Activated CD4-positive, alpha-beta T cell treated with anti-CD3 and anti-CD28 coated beads, Interleukin-2, Interleukin-6, amounts not matched to agents 100 ng/mL and 50 ng/mL, durations not matched to agents 16 hours and 8 hours (primary cell): ENCODE results near the gene TMEM117.
"Not testable (repeated sequence)": the region's sequence is repeated elsewhere in the genome, so short reads cannot be mapped to it uniquely, and the experiment has no call there.

Experiments used
- DNase-seq: peaks from one replicate; pipeline ENCODE4 v3.0.0-alpha.2; 2020

TMEM117 gene

GRCh38 chr12:43968736-43969135 is 132.9 kb downstream of the TMEM117 start:
- DNase-seq: no peak

- no peak for DNase-seq
These were observed 134.0 kb downstream of the TMEM117 start for GRCh38 chr12:43969882-43970281.

GRCh38 chr12:43973385-43973784 is 137.5 kb downstream of the TMEM117 start:
- no peak for DNase-seq

- no peak for DNase-seq
These were observed 138.1 kb downstream of the TMEM117 start for GRCh38 chr12:43973993-43974392.

- no peak for DNase-seq
These were observed 140.1 kb downstream of the TMEM117 start for GRCh38 chr12:43976027-43976426.

- DNase-seq: no peak
These were observed 142.7 kb downstream of the TMEM117 start for GRCh38 chr12:43978556-43978955.

GRCh38 chr12:43979450-43979849 is 143.6 kb downstream of the TMEM117 start:
- DNase-seq: no peak

GRCh38 chr12:43980627-43981191 is 144.8 kb downstream of the TMEM117 start:
- DNase-seq: no peak

- DNase-seq: no peak
These were observed 145.8 kb downstream of the TMEM117 start for GRCh38 chr12:43981726-43982125.

- DNase-seq: no peak
These were observed 146.7 kb downstream of the TMEM117 start for GRCh38 chr12:43982544-43982943.

GRCh38 chr12:43988838-43989560 is 153.1 kb downstream of the TMEM117 start:
- DNase-seq: peak; percentile 9

- no peak for DNase-seq
These were observed 157.0 kb downstream of the TMEM117 start for GRCh38 chr12:43992856-43993255.

- peak; percentile 55 for DNase-seq
These were observed 164.6 kb downstream of the TMEM117 start for GRCh38 chr12:44000309-44000952.

GRCh38 chr12:44002607-44003006 is 166.7 kb downstream of the TMEM117 start:
- DNase-seq: no peak

GRCh38 chr12:44003721-44004120 is 167.8 kb downstream of the TMEM117 start:
- DNase-seq: no peak

- DNase-seq: peak; percentile 55
These were observed 179.6 kb downstream of the TMEM117 start for GRCh38 chr12:44015333-44015941.

- no peak for DNase-seq
These were observed 181.3 kb downstream of the TMEM117 start for GRCh38 chr12:44017216-44017615.

GRCh38 chr12:44019118-44019517 is 183.2 kb downstream of the TMEM117 start:
- no peak for DNase-seq

GRCh38 chr12:44020555-44020954 is 184.7 kb downstream of the TMEM117 start:
- no peak for DNase-seq

- DNase-seq: no peak
These were observed 185.6 kb downstream of the TMEM117 start for GRCh38 chr12:44021471-44021971.

GRCh38 chr12:44025499-44025898 is 189.6 kb downstream of the TMEM117 start:
- no peak for DNase-seq

GRCh38 chr12:44026046-44026445 is 190.2 kb downstream of the TMEM117 start:
- DNase-seq: no peak

GRCh38 chr12:44026926-44027325 is 191.0 kb downstream of the TMEM117 start:
- DNase-seq: not testable (repeated sequence)

GRCh38 chr12:44029194-44029593 is 193.3 kb downstream of the TMEM117 start:
- DNase-seq: no peak
